GM15510 (cell line): ENCODE data around the gene CSN3.

Experiments
- POLR2A ChIP-seq: IDR thresholded peaks from 3 replicates; pipeline ENCODE4 v1.6.1; 2011; ENCODE audit warnings: borderline replicate concordance; ENCODE audit not compliant: insufficient read length; ENCODE audit errors: extremely low read depth

The CSN3 gene

DNA sequence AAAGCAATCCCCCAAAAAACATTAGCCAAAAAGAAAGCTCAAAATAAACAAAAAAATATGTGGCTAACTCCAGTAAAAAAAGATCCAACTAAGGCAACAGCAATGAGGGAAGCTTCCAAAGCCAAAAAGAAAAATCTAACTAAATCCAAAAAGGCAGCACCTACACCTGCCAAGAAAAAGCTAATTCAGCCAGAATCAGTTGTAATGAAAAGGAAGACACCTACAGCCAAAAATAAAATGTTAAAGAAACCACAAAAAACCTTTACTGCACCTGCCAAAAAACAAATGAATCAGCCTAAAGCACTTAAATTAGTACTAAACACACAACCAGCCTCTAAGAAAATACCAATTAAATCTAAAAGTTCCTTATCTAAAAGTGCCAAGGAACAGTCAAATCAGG, 55.2 kb downstream of the CSN3 start:
- TF ChIP-seq POLR2A = no peak

DNA sequence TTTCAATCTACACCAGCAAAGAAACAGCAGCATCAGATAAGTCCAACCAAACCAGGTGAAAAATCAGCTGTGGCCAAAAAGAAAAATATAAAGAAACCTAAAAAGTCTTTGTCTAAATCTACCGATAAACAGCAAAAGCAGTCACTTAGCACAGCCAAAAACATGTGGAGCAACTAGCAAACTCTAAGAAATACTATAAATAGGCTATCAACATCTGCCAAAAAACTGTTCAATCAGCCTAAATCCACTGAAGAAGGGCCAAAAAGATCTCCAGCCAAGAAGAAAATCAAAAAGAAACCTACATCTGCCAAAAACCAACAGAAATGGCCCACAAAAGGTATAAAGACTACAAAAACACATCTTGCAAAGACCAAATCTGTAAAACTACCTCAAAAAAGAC, 55.7 kb downstream of the CSN3 start:
- no peak for TF ChIP-seq POLR2A

DNA sequence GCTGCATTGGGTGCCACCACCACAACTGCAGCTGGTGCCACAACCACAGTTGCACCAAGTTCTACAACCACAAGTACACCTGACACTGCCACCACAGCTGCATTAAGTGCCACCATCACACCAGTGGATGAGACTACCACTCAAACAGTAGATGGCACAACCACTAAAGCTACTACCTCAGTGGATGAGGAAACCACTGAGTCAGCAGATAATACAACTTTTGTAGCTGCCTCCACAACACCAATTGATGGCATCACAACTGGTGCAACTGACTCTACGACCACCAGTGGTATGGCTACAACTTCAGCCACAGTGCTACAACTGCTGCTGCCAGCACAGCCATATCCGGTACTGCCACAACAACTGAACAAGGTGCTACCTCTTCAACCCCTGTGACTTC, 57.2 kb downstream of the CSN3 start:
- no peak for TF ChIP-seq POLR2A

DNA sequence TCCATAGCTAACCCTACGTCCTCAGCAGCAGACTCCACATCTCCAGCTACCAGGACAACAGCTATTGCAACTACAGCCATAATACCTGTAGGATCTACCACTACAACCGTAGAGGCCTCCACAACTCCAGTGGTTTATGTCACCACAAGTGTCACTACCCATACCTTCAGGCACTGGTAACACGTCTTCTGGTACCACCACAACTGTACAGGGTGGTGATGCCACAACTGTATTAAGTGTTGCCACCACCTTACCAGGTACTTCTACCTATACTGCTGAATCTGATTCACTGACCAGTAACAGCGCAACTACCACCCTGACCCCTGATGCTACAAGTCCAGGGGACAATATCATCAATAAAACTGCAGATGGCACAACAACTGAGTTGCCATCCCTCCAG, 57.8 kb downstream of the CSN3 start:
- TF ChIP-seq POLR2A = no peak
